Fibroblast of lung (primary cell): ENCODE measurements around the gene LHFPL6.

ENCODE experiments used
- EZH2 ChIP-seq: IDR thresholded peaks from 2 replicates; pipeline ENCODE4 v1.5.1; 2012; ENCODE audit warnings: low read length, control low read depth, mild to moderate bottlenecking; ENCODE audit errors: missing control alignments
- TF ChIP-seq, protein P1 (sequence below), 2 donors: IDR thresholded peaks in 1 of 2; conservative IDR thresholded peaks in 1 of 2; 1 replicate in 1 of 2; 2 replicates in 1 of 2; pipeline ENCODE4 v1.5.1; 2011 to 2012; ENCODE audit warnings: low read length in 2 of 2, control low read depth in 1 of 2, inconsistent platforms in 1 of 2, low read depth in 1 of 2, mild to moderate bottlenecking in 1 of 2

DNA sequence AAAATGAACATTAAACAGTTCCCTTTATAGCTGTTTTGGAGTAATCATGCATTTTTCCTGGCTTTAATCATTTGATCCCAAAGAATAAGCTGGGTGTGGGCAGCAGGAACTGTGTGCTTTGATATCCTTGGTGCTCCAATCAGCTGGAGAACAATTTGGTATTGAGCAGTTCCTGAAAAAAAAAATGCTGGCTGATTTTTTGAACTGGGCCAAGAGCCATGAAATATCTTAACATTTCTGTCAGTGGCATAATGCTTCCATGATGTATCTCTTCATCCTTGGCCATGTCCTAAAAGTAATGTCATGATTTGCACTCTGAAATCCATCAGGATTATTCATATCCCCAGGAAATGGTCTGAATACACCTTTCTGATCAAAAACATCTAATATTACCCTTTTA, 134.7 kb downstream of the LHFPL6 start:
- TF ChIP-seq, protein P1, sequence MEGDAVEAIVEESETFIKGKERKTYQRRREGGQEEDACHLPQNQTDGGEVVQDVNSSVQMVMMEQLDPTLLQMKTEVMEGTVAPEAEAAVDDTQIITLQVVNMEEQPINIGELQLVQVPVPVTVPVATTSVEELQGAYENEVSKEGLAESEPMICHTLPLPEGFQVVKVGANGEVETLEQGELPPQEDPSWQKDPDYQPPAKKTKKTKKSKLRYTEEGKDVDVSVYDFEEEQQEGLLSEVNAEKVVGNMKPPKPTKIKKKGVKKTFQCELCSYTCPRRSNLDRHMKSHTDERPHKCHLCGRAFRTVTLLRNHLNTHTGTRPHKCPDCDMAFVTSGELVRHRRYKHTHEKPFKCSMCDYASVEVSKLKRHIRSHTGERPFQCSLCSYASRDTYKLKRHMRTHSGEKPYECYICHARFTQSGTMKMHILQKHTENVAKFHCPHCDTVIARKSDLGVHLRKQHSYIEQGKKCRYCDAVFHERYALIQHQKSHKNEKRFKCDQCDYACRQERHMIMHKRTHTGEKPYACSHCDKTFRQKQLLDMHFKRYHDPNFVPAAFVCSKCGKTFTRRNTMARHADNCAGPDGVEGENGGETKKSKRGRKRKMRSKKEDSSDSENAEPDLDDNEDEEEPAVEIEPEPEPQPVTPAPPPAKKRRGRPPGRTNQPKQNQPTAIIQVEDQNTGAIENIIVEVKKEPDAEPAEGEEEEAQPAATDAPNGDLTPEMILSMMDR (conservative IDR thresholded peaks at IDR 0.05 in 1 of 2, IDR thresholded peaks at IDR 0.05 in 1 of 2; ENCODE audit: low read depth in 1 of 2, low read length in 2 of 2): no peak
- TF ChIP-seq EZH2: no peak
